GM18873 (cell line): Measurements from ENCODE around the gene NCAM1.

Source experiments
- ATAC-seq: cut with Tn5 transposase; IDR thresholded peaks from one replicate; pipeline ENCODE4 v1.9.1; 2021; ENCODE audit warnings: mild to moderate bottlenecking, moderate library complexity, moderate number of reproducible peaks; ENCODE audit not compliant: unreplicated experiment, low FRiP score

The NCAM1 gene

DNA sequence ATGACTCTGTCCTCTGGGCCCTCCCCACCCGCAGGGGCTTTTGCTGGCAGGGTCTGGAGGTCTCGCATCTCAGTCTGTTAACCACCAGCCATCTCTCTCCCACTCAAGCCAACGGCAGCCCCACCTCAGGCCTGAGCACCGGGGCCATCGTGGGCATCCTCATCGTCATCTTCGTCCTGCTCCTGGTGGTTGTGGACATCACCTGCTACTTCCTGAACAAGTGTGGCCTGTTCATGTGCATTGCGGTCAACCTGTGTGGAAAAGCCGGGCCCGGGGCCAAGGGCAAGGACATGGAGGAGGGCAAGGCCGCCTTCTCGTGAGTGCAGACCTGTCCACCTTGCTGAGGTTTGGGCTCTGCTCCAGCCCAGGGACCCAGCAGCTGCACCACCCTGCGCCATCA lies 308.9 kb downstream of the NCAM1 start:
- no peak for ATAC-seq

DNA sequence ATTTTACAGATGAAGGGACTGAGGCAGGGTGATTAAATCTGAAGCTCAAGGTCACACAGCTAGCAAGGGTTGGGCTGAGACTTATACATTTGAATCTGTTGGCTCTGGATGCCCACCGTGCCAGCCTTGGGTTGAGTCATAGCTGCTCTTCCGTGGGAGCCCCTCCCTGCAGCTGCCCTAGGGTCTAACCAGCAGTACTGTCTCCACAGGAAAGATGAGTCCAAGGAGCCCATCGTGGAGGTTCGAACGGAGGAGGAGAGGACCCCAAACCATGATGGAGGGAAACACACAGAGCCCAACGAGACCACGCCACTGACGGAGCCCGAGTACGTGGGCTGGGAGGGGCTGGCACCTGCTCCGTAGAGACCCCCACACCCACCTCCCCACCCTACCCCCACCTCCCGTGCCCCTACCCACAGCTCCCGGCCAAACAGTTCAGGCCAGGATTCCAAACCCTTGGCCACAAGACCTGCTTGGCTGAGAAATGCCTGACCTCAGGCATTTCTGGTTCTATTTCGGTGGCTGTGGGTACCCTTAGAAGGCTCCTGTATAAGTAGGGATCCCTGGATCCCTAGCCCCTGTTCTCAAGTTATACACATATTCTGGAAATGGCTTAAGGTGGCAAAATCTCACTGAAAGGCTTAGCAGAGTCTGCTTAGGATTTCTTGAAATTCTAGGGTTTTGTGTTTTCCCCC lies 310.5 kb downstream of the NCAM1 start:
- no peak for ATAC-seq

GRCh38 chr11:113272281-113272680 lies 311.1 kb downstream of the NCAM1 start:
- no peak for ATAC-seq

- ATAC-seq = no peak
Observed at GRCh38 chr11:113272927-113273615, 311.9 kb downstream of the NCAM1 start.

DNA sequence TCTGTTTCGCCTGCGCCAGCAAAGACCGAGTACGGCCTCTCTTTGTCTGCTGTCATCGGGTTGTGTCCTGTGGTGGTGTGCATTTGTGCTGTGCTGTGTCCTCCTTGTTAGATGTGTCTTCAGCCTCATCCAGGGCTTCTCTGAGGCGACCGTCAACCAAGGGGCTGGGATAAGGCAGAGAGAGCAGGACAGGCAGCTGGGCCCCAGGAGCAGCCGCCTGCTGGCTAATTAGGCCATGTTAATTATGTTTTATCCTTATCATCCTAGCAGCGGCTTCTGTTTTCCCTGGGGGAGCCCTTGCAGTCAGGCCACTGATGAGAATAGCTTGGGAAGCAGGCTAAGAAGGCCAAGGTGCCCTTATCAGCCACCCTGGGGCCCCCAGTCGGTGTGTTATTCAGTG lies 312.5 kb downstream of the NCAM1 start:
- ATAC-seq = no peak

GRCh38 chr11:113274713-113275582 lies 313.7 kb downstream of the NCAM1 start:
- no peak for ATAC-seq

DNA sequence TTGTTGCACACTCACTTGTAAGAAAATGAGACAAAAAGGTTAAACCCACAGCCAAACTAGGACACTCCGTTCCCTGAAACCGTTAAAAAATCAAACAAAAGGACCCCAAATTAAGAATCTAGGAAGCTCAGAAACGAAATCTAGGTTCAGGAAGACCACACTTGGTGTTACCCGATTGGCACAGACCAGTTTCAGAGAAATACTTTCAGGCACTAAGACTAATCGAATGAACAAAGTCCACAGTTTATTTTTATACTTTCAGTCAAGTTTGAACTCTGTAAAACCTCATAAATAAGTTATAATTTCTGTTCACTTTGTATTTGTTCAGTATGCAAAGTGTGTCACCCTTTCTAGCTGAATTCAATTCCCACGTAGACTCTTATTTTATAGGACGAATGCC lies 314.4 kb downstream of the NCAM1 start:
- ATAC-seq = no peak

DNA sequence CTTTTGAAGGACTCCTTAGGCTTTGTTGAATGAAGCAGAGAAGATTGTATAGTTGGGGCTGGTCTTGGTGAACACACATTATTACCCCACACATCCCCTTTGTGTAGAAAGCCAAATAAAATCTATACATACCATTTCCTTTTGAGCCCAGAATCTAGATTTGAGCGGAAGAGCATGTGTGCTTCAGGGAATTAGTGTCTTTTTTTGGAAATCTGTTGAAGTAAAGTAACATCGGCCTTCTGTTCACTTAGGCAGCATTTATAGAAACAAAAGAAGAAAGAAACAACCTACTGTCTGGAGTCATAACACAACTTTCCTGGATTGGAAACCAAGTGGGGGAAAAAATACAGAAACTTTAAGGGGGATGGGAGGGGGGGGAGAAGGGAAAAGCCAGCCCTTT lies 315.2 kb downstream of the NCAM1 start:
- no peak for ATAC-seq

DNA sequence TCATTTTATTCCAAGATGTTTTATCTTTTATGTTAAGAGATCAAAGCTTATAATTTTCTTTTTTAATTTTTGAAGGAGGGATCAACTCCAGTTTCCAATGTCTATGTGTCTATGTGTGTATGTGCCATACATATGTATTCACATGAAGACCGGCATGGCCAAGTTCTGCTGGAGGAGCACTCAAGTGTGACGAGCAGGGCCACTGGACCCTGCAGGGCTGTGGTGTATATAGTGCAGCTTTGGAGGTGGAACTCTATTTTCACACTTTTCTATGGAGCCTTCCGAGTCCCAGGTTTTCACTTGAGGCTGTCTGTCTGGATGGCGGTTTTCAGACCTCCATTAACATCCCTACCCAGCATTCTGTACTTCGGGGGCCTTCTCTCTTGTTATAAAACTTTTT lies 316.7 kb downstream of the NCAM1 start:
- ATAC-seq = no peak

DNA sequence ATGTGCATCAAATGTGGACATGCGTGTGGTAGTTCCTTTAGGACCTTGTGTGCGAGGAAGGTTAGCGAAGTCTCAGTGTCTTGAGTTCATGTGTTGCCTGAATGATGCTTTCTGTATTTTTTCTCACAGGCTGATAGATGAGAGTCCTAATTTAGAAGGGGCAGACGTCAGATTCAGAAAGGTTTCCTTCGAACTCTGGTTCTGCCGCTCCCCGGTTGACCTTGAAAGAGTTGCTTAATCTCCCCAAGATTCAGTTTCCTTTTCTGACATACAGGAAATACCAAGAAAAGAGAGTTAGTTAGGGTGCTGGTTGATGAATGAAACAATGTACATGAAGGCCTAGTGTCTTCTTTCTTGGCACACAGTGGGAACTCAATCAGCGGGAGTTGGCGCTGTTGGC lies 317.3 kb downstream of the NCAM1 start:
- ATAC-seq = no peak

DNA sequence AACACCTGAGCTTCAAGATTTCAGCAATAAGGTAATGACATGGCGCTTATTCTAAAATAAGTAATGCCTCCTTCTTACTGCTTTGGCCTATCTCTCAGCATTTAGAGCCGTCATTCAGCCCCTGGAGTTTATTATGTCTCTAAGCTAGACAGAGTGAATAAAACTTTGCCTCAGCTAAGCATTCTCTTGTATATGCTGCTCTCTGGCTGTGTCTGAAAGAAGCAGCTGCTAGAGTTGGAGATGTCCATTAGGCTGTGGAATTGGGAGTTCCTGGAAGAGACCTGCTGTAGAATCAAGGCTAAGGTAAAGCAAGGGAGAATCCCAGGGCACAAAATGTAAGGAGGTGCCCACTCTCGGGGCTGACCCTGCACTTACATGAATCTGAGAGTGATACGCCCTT lies 317.7 kb downstream of the NCAM1 start:
- no peak for ATAC-seq

DNA sequence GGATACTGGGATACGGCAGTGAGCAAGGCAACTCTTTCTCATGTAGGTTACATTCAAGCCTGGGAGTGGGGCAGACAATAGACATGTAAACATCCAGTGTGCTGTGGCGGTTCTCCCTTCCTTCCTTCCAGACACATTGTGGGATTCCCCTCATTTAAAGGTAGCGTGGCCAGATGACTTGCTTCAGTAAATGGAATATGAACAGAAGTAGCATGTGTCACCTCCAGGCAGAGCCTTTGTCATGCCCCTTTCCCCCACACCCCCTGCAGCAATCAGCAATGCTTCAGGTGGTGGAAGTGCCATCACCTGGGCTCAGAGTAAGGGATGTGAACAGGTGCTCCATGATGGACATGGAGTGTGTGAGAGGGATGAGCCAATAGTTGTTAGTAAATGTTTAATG lies 318.4 kb downstream of the NCAM1 start:
- no peak for ATAC-seq

DNA sequence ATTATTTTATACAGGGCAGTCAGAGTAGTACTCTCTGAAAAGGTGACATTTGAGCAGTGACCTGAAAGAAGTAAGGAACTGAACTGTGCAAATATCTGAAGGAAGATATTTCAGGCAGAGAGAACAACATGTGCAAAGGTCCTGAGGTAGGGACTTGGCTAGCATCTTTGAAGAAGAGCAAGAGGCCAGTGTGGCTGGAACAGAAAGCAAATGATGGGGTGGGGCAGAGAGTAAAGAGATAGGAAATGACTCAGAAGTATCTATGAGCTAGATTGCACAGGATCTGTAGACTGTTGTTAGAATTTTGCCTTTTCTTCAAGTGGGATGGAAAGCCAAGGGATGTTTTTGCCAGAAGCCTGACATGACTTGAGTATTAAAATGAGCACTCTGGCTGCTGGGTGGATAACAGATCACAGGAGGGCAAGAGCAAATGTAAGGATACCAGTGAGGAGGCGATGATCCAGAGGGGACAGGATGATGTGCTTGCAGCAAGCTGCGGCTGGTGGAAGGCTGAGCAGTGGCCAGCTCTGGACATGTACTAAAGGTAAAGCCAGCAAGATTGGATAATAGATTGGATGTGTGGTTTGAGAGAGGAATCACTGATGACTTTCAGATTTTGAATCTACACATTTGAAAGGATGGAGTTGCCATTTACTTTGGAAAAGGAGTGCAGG lies 320.0 kb downstream of the NCAM1 start:
- no peak for ATAC-seq

- ATAC-seq = no peak
Observed at GRCh38 chr11:113282898-113283437, 321.7 kb downstream of the NCAM1 start.

- ATAC-seq = no peak
Observed at GRCh38 chr11:113283881-113284280, 322.7 kb downstream of the NCAM1 start.

- ATAC-seq = no peak
Observed at GRCh38 chr11:113286009-113286408, 324.8 kb downstream of the NCAM1 start.

- ATAC-seq = no peak
Observed at GRCh38 chr11:113286509-113287497, 325.6 kb downstream of the NCAM1 start.

DNA sequence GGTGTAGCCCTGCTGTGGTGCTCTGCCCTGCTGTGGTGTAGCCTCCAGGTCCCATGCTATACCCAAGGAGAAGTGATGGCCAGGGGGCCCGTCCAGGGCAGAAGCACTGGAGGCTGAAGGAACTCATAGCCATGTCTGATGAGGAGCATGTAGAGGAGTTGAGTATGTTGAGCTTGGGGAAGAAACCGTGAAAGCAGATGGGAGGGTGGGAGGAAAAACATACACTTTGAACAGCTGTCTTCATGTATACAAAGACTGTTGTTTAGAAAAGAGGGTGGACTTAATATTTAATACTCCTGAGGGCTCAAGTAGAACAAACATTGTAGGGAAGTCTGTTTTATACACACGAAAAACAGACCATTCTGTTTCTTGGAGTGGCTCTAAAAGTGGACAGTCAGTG lies 326.6 kb downstream of the NCAM1 start:
- no peak for ATAC-seq

DNA sequence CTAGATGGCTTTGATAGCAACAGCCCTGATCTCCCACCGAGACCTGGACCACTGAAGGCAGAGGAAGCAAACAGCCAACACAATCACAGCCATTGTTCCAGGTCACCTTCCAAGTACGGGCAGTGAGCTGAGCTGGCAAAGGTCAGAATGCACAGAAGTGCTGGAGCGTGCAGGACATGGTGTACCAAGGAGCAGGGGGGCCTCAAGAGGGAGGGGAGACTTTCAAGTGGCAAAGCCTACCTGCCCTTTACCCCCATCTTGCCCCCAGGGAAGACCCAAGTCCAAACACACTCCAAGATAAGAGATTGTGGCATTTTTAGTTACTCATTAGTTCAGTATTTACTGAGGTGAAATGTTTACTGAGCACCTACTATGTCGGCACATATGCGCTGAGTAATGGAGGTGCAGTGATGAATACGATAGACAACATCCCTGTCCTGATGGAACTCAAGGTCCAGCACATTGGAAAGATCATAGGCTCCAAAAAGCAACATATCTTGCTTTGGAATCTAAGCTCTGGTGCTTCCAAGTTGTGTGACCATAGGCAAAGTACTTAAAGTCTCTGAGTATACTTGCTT lies 327.2 kb downstream of the NCAM1 start:
- ATAC-seq = no peak
